Measurements from ENCODE around the gene ING1.

The ING1 gene

GRCh38 chr13:110715395-110716246 is 2.1 kb downstream of the ING1 start:
- Histone ChIP-seq H3K79me2 (ENCODE audit: insufficient read depth, low read depth) (peaks cover 34% of the 10 kb centered on the region), H3K27ac (peak overlapping the region; percentile 38; the same call in 1 of the 2 replicates), H3K4me3 (IDR thresholded peaks at IDR 0.05; ENCODE audit: insufficient read depth, low read depth, low read length) (no peak overlapping the region), H3K9ac (peak overlapping the region; percentile 63; the same call in 1 of the 2 replicates), H4K20me1 (ENCODE audit: insufficient read depth) (no peaks in the 10 kb centered on the region), H3K4me2 (peak overlapping the region; percentile 58), H3K36me3 (ENCODE audit: insufficient read depth) (no peaks in the 10 kb centered on the region), H3K27me3 (ENCODE audit: insufficient read depth, low read depth) (no peaks in the 10 kb centered on the region), H2AFZ (ENCODE audit: low read depth) (peak overlapping the region; percentile 44), H3K4me1 (ENCODE audit: low read depth, poor library complexity, severe bottlenecking) (peaks cover 18% of the 10 kb centered on the region)
- no peak for TF ChIP-seq CTCF (conservative IDR thresholded peaks at IDR 0.05; ENCODE audit: low read depth, low read length)

- H3K4me1 ChIP-seq (ENCODE audit: low read depth, poor library complexity, severe bottlenecking), result peaks cover 15% of the 10 kb centered on the region
- no peak for TF ChIP-seq CTCF (conservative IDR thresholded peaks at IDR 0.05; ENCODE audit: low read depth, low read length)
- H3K9ac ChIP-seq, result peak overlapping the region; percentile 63; the same call in 1 of the 2 replicates
- H3K4me2 ChIP-seq, result peak overlapping the region; percentile 58
- H3K27ac ChIP-seq, result peak overlapping the region; percentile 38; the same call in 1 of the 2 replicates
- H3K36me3 ChIP-seq (ENCODE audit: insufficient read depth), result no peaks in the 10 kb centered on the region
- peak overlapping the region; percentile 44; the same call in 1 of the 2 replicates for H2AFZ ChIP-seq (ENCODE audit: low read depth)
- peaks cover 34% of the 10 kb centered on the region for H3K79me2 ChIP-seq (ENCODE audit: insufficient read depth, low read depth)
- H4K20me1 ChIP-seq (ENCODE audit: insufficient read depth), result no peaks in the 10 kb centered on the region
- H3K27me3 ChIP-seq (ENCODE audit: insufficient read depth, low read depth), result no peaks in the 10 kb centered on the region
- H3K4me3 ChIP-seq (IDR thresholded peaks at IDR 0.05; ENCODE audit: insufficient read depth, low read depth, low read length), result no peak overlapping the region
These were observed 2.7 kb downstream of the ING1 start for GRCh38 chr13:110716247-110716515.

- Histone ChIP-seq H3K4me3 (IDR thresholded peaks at IDR 0.05; ENCODE audit: insufficient read depth, low read depth, low read length) (no peak overlapping the region), H3K4me2 (no peak overlapping the region), H3K4me1 (ENCODE audit: low read depth, poor library complexity, severe bottlenecking) (peaks cover 11% of the 10 kb centered on the region), H3K27ac (no peak overlapping the region), H3K36me3 (ENCODE audit: insufficient read depth) (no peaks in the 10 kb centered on the region), H3K79me2 (ENCODE audit: insufficient read depth, low read depth) (peaks cover 34% of the 10 kb centered on the region), H4K20me1 (ENCODE audit: insufficient read depth) (no peaks in the 10 kb centered on the region), H3K27me3 (ENCODE audit: insufficient read depth, low read depth) (no peaks in the 10 kb centered on the region), H2AFZ (ENCODE audit: low read depth) (no peak overlapping the region), H3K9ac (no peak overlapping the region)
- TF ChIP-seq CTCF (conservative IDR thresholded peaks at IDR 0.05; ENCODE audit: low read depth, low read length), result no peak
These were observed 5.7 kb downstream of the ING1 start for GRCh38 chr13:110719036-110719710.

- Histone ChIP-seq H3K27me3 (ENCODE audit: insufficient read depth, low read depth) (no peaks in the 10 kb centered on the region), H3K79me2 (ENCODE audit: insufficient read depth, low read depth) (peaks cover 11% of the 10 kb centered on the region), H3K36me3 (ENCODE audit: insufficient read depth) (no peaks in the 10 kb centered on the region), H3K9ac (no peak overlapping the region), H3K4me3 (IDR thresholded peaks at IDR 0.05; ENCODE audit: insufficient read depth, low read depth, low read length) (no peak overlapping the region), H4K20me1 (ENCODE audit: insufficient read depth) (no peaks in the 10 kb centered on the region), H3K27ac (no peak overlapping the region), H2AFZ (ENCODE audit: low read depth) (no peak overlapping the region), H3K4me2 (no peak overlapping the region), H3K4me1 (ENCODE audit: low read depth, poor library complexity, severe bottlenecking) (no peaks in the 10 kb centered on the region)
- no peak for TF ChIP-seq CTCF (conservative IDR thresholded peaks at IDR 0.05; ENCODE audit: low read depth, low read length)
These were observed 9.5 kb downstream of the ING1 start for GRCh38 chr13:110722971-110723370.

Data from KMS-11 (cell line).